Activated T-helper 2 cell treated with anti-CD3 and anti-CD28 coated beads, Interferon-gamma antibody, Interleukin-2, Interleukin-4, amounts not matched to agents 10 μg/mL and 5 μg/mL and 100 μg/mL, durations not matched to agents 14 hours and 24 hours and 36 hours (primary cell): Measurements from ENCODE around the gene STOX1. TPM values are rescaled to one million over a fixed set of nuclear protein-coding genes. Genes with fewer than 3 reads are reported as not detected.
A peak's percentile ranks its signal among the peaks of the same experiment; 100 is the strongest.

Experiments
- DNase-seq: peaks from one replicate; pipeline ENCODE4 v3.0.0; 2021; ENCODE audit warnings: low spot score
- H3K27ac Mint-ChIP-seq: one replicate; pipeline ENCODE4 v1.8.0; 2021; ENCODE audit warnings: mixed read lengths
- H3K27me3 Mint-ChIP-seq: one replicate; pipeline ENCODE4 v1.8.0; 2021; ENCODE audit warnings: low read depth, mixed read lengths
- H3K36me3 Mint-ChIP-seq: one replicate; pipeline ENCODE4 v1.8.0; 2021; ENCODE audit warnings: low read depth, mixed read lengths
- H3K4me1 Mint-ChIP-seq: one replicate; pipeline ENCODE4 v1.8.0; 2021; ENCODE audit warnings: low read depth, mixed read lengths
- H3K4me3 Mint-ChIP-seq: one replicate; pipeline ENCODE4 v1.8.0; 2021; ENCODE audit warnings: low read depth, mild to moderate bottlenecking, moderate library complexity, mixed read lengths
- H3K9me3 Mint-ChIP-seq: one replicate; pipeline ENCODE4 v1.8.0; 2021; ENCODE audit warnings: mixed read lengths
- intact Hi-C: fragments of 100-400 bp; cut with micrococcal nuclease; formaldehyde crosslinking; loops from one replicate; pipeline ENCODE4 v1.15.1; 2023
- total RNA-seq: library from RNA; stranded (reverse); gene quantifications from 2 replicates; pipeline ENCODE4 v1.2.3, GENCODE V29; 2022

The STOX1 gene
- total RNA-seq, 1 donor from 2014 or later = 0.82 TPM

- no peaks in the 10 kb centered on the region for H3K27me3 Mint-ChIP-seq
- H3K4me1 Mint-ChIP-seq = peaks cover 6% of the 10 kb centered on the region
- peaks cover 5% of the 10 kb centered on the region for H3K9me3 Mint-ChIP-seq
- H3K27ac Mint-ChIP-seq = no peak overlapping the region
- intact Hi-C loops = no loop called here
- DNase-seq = no peak
- H3K4me3 Mint-ChIP-seq = no peak overlapping the region
- no peaks in the 10 kb centered on the region for H3K36me3 Mint-ChIP-seq
Measured at GRCh38 chr10:68871731-68872342, 44.5 kb downstream of the STOX1 start.

GRCh38 chr10:68876246-68877138, 49.2 kb downstream of the STOX1 start:
- no peak for DNase-seq
- intact Hi-C loops = no loop called here
- H3K36me3 Mint-ChIP-seq = no peaks in the 10 kb centered on the region
- H3K4me1 Mint-ChIP-seq = no peaks in the 10 kb centered on the region
- no peaks in the 10 kb centered on the region for H3K9me3 Mint-ChIP-seq
- H3K4me3 Mint-ChIP-seq = no peak overlapping the region
- H3K27me3 Mint-ChIP-seq = peaks cover 7% of the 10 kb centered on the region
- H3K27ac Mint-ChIP-seq = no peak overlapping the region

- Mint-ChIP-seq H3K4me3 (no peak overlapping the region), H3K36me3 (no peaks in the 10 kb centered on the region), H3K4me1 (no peaks in the 10 kb centered on the region), H3K27me3 (peaks cover 10% of the 10 kb centered on the region), H3K9me3 (no peaks in the 10 kb centered on the region), H3K27ac (no peak overlapping the region)
- intact Hi-C loops = no loop called here
- no peak for DNase-seq
Measured at GRCh38 chr10:68877482-68878110, 50.3 kb downstream of the STOX1 start.

GRCh38 chr10:68878496-68878895, 51.2 kb downstream of the STOX1 start:
- intact Hi-C loops = no loop called here
- peaks cover 10% of the 10 kb centered on the region for H3K27me3 Mint-ChIP-seq
- H3K9me3 Mint-ChIP-seq = no peaks in the 10 kb centered on the region
- DNase-seq = no peak
- H3K36me3 Mint-ChIP-seq = no peaks in the 10 kb centered on the region
- no peaks in the 10 kb centered on the region for H3K4me1 Mint-ChIP-seq
- H3K4me3 Mint-ChIP-seq = no peak overlapping the region
- no peak overlapping the region for H3K27ac Mint-ChIP-seq

GRCh38 chr10:68879628-68880027, 52.3 kb downstream of the STOX1 start:
- Mint-ChIP-seq H3K27me3 (peaks cover 10% of the 10 kb centered on the region), H3K27ac (no peak overlapping the region), H3K4me1 (no peaks in the 10 kb centered on the region), H3K4me3 (no peak overlapping the region), H3K36me3 (no peaks in the 10 kb centered on the region), H3K9me3 (no peaks in the 10 kb centered on the region)
- intact Hi-C loops = no loop called here
- no peak for DNase-seq

- H3K36me3 Mint-ChIP-seq = no peaks in the 10 kb centered on the region
- DNase-seq = no peak
- intact Hi-C loops = no loop called here
- H3K4me3 Mint-ChIP-seq = no peak overlapping the region
- H3K9me3 Mint-ChIP-seq = no peaks in the 10 kb centered on the region
- no peak overlapping the region for H3K27ac Mint-ChIP-seq
- no peaks in the 10 kb centered on the region for H3K4me1 Mint-ChIP-seq
- H3K27me3 Mint-ChIP-seq = peaks cover 10% of the 10 kb centered on the region
Measured at GRCh38 chr10:68880181-68880580, 52.9 kb downstream of the STOX1 start.

- Mint-ChIP-seq H3K9me3 (no peaks in the 10 kb centered on the region), H3K27ac (no peak overlapping the region), H3K4me1 (peaks cover 10% of the 10 kb centered on the region), H3K27me3 (peaks cover 11% of the 10 kb centered on the region), H3K4me3 (no peak overlapping the region), H3K36me3 (no peaks in the 10 kb centered on the region)
- intact Hi-C loops = no loop called here
- no peak for DNase-seq
Measured at GRCh38 chr10:68895041-68895440, 67.7 kb downstream of the STOX1 start.

- Mint-ChIP-seq H3K27ac (no peak overlapping the region), H3K27me3 (peaks cover 7% of the 10 kb centered on the region), H3K9me3 (no peaks in the 10 kb centered on the region), H3K36me3 (peaks cover 12% of the 10 kb centered on the region), H3K4me3 (no peak overlapping the region), H3K4me1 (peaks cover 20% of the 10 kb centered on the region)
- DNase-seq = peak; percentile 18
- intact Hi-C loops = no loop called here
Measured at GRCh38 chr10:68897336-68897741, 70.0 kb downstream of the STOX1 start.

GRCh38 chr10:68899186-68899745, 71.9 kb downstream of the STOX1 start:
- peaks cover 7% of the 10 kb centered on the region for H3K27me3 Mint-ChIP-seq
- peaks cover 25% of the 10 kb centered on the region for H3K36me3 Mint-ChIP-seq
- DNase-seq = no peak
- intact Hi-C loops = loop anchor here (2.0 kb wide), 1 partner anchor 348 kb away; no protein-coding TSS in a partner anchor
- no peaks in the 10 kb centered on the region for H3K9me3 Mint-ChIP-seq
- H3K4me3 Mint-ChIP-seq = peak overlapping the region; percentile 92
- H3K4me1 Mint-ChIP-seq = peaks cover 29% of the 10 kb centered on the region
- H3K27ac Mint-ChIP-seq = no peak overlapping the region

- no peak for DNase-seq
- H3K9me3 Mint-ChIP-seq = no peaks in the 10 kb centered on the region
- intact Hi-C loops = loop anchor here (1.0 to 10.0 kb wide), 10 partner anchors 56 to 569 kb away; partner anchors contain the start of genes CCAR1, DDX21, DNA2 and RUFY2
Measured at GRCh38 chr10:68900427-68901104, 73.2 kb downstream of the STOX1 start.

GRCh38 chr10:68901105-68901927, 74.0 kb downstream of the STOX1 start, which contains the start of gene DDX50:
TSS of gene DDX50 (plus strand) at chr10:68901315. CDS start at chr10:68901385, 70 bp downstream.
- Mint-ChIP-seq H3K9me3 (no peaks in the 10 kb centered on the region), H3K27ac (peak within 1 kb of the TSS; percentile 99), H3K4me3 (peak within 1 kb of the TSS; percentile 92), H3K27me3 (peaks cover 3% of the 10 kb centered on the region), H3K4me1 (peaks cover 40% of the 10 kb centered on the region), H3K36me3 (peaks cover 39% of the 10 kb centered on the region)
- peak; percentile 95 for DNase-seq
- intact Hi-C loops = loop anchor here (1.0 to 10.0 kb wide), 10 partner anchors 55 to 570 kb away; partner anchors contain the start of genes CCAR1, DDX21, DNA2 and RUFY2

More at GRCh38 chr10:68900427-68901104, 73.2 kb downstream of the STOX1 start:
- peaks cover 34% of the 10 kb centered on the region for H3K36me3 Mint-ChIP-seq
- peaks cover 3% of the 10 kb centered on the region for H3K27me3 Mint-ChIP-seq
- peak overlapping the region; percentile 92 for H3K4me3 Mint-ChIP-seq
- H3K4me1 Mint-ChIP-seq = peaks cover 36% of the 10 kb centered on the region
- H3K27ac Mint-ChIP-seq = peak overlapping the region; percentile 99
